SU-DHL-6 (cell line): ENCODE measurements around the gene VWDE.

Source experiments
- CTCF ChIP-seq: fragments of 200-600 bp; sonication (generic); IDR thresholded peaks from one replicate; pipeline ENCODE4 v1.5.1; 2017; ENCODE audit warnings: antibody characterized with exemption, mild to moderate bottlenecking, low read length, moderate library complexity; ENCODE audit not compliant: insufficient read depth, poor library complexity, severe bottlenecking
- EZH2phosphoT487 ChIP-seq: fragments of 200-600 bp; sonication (generic), shearing (Covaris generic); conservative IDR thresholded peaks from 2 replicates; pipeline ENCODE4 v1.6.1; 2018; ENCODE audit warnings: mild to moderate bottlenecking, antibody characterized with exemption, low read length, moderate library complexity, mixed read lengths

DNA sequence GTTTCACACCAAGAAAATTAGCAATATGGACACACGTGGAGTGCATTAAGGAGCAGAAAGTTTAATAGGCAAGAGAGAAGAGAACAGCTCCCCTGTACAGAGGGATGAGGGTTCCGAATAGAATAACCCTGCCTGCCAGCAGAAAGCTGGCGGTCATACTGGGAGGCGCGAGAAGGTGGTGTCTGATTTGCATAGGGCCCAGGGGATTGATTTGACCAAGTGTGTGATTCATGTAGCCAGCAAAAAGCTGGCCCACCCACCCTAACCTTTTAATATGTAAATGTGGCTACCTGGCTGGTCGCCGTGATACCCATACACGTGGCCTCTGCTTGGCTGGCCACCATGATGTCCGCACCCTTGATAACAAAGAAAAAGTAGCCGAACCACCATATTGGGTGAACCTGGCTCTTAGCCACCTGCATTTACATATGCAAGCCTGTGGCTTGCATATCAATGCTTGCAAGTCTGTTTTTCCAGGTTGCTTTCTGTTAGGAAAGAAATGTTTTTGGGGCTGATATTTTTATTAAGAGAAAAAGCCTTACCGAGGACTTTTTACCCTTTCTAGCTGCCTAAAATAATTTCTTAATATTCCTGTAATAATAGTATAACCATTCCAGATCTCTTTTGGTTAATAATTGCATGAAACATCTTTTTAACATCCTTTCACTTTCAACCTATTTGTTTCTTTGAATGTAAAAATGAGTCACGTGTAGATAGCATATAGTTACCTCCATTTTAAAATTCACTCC is 20.5 kb upstream of the VWDE start:
- no peak for TF ChIP-seq CTCF
- TF ChIP-seq EZH2phosphoT487 = no peak
